NB4 (cell line): ENCODE results near the gene ADGRL3.

Experiments
- CTCF ChIP-seq: IDR thresholded peaks from one replicate; pipeline ENCODE4 v1.5.1; 2012; ENCODE audit warnings: low read depth, low read length
- POLR2A ChIP-seq: IDR thresholded peaks from 2 replicates; pipeline ENCODE4 v1.6.1; 2011; ENCODE audit warnings: mild to moderate bottlenecking; ENCODE audit not compliant: insufficient read length; ENCODE audit errors: extremely low read depth

GRCh38 chr4:61739887-61740286 lies 539.8 kb downstream of the ADGRL3 start:
- TF ChIP-seq CTCF (no peak), POLR2A (no peak)
